HepG2 (cell line): ENCODE measurements around the gene CHD2.

Source experiments
- AGO1 ChIP-seq: fragments of 200-400 bp; formaldehyde crosslinking; IDR thresholded peaks from 2 replicates; pipeline ENCODE4 v1.6.1; 2017; ENCODE audit warnings: mild to moderate bottlenecking, low read depth, low read length, moderate library complexity; ENCODE audit not compliant: poor library complexity, severe bottlenecking
- CEBPZ ChIP-seq: IDR thresholded peaks from 2 replicates; pipeline ENCODE4 v1.6.1; 2012; ENCODE audit warnings: low read length, improper control_type of control experiment
- CREM ChIP-seq, 2 experiments: sonication (generic) in 1 of 2; formaldehyde crosslinking in 1 of 2; IDR thresholded peaks; 2 replicates each; pipeline versions ENCODE4 v1.4.0 to v1.6.1; 2016 to 2020; ENCODE audit warnings: antibody characterized with exemption in 1 of 2, mild to moderate bottlenecking in 1 of 2, missing genetic modification reagents in 1 of 2
- CTCF ChIP-seq: sonication (generic); formaldehyde crosslinking; IDR thresholded peaks from 2 replicates; pipeline ENCODE4 v1.5.0; 2020; ENCODE audit warnings: mild to moderate bottlenecking, missing genetic modification reagents, moderate library complexity
- DZIP1 ChIP-seq: sonication (generic); formaldehyde crosslinking; IDR thresholded peaks from 2 replicates; pipeline ENCODE4 v1.5.0; 2020; ENCODE audit warnings: mild to moderate bottlenecking, missing genetic modification reagents
- FOXM1 ChIP-seq: sonication (generic); formaldehyde crosslinking; IDR thresholded peaks from 2 replicates; pipeline ENCODE4 v1.5.0; 2020; ENCODE audit warnings: missing genetic modification reagents
- GATAD2A ChIP-seq: IDR thresholded peaks from 2 replicates; pipeline ENCODE4 v1.6.1; 2016
- TP53 ChIP-seq: sonication (generic); formaldehyde crosslinking; conservative IDR thresholded peaks from 2 replicates; pipeline ENCODE4 v1.4.0; 2020; ENCODE audit warnings: missing genetic modification reagents
- ZBTB21 ChIP-seq: sonication (generic); formaldehyde crosslinking; IDR thresholded peaks from 2 replicates; pipeline ENCODE4 v1.4.0; 2020; ENCODE audit warnings: missing genetic modification reagents
- ZNF124 ChIP-seq: sonication (generic); formaldehyde crosslinking; IDR thresholded peaks from 2 replicates; pipeline ENCODE4 v1.4.0; 2020; ENCODE audit warnings: missing genetic modification reagents
- ZNF33B ChIP-seq: sonication (generic); formaldehyde crosslinking; IDR thresholded peaks from 2 replicates; pipeline ENCODE4 v1.5.1; 2020; ENCODE audit warnings: mild to moderate bottlenecking, missing genetic modification reagents
- ZNF644 ChIP-seq: IDR thresholded peaks from 2 replicates; pipeline ENCODE4 v1.6.1; 2016; ENCODE audit warnings: low read depth
- ZNF687 ChIP-seq: sonication (generic); formaldehyde crosslinking; IDR thresholded peaks from 2 replicates; pipeline ENCODE4 v1.5.1; 2020; ENCODE audit warnings: mild to moderate bottlenecking, missing genetic modification reagents, moderate library complexity

- TF ChIP-seq GATAD2A = no peak
- no peak for TF ChIP-seq ZNF124 (CRISPR knock-in tag)
- TF ChIP-seq TP53 (CRISPR knock-in tag) = no peak
- TF ChIP-seq ZBTB21 (CRISPR knock-in tag) = no peak
- no peak for TF ChIP-seq DZIP1 (CRISPR knock-in tag)
- TF ChIP-seq CEBPZ = no peak
- TF ChIP-seq CTCF (CRISPR knock-in tag) = no peak
- TF ChIP-seq ZNF33B (CRISPR knock-in tag) = no peak
- TF ChIP-seq FOXM1 (CRISPR knock-in tag) = no peak
- no peak for TF ChIP-seq ZNF687 (CRISPR knock-in tag)
- TF ChIP-seq ZNF644 = no peak
- no peak for TF ChIP-seq CREM (IDR thresholded peaks at IDR 0.05)
- TF ChIP-seq CREM (CRISPR knock-in tag; IDR thresholded peaks at IDR 0.05) = no peak
- no peak for TF ChIP-seq AGO1
Observed at GRCh38 chr15:93044301-93045190, 144.4 kb downstream of the CHD2 start.
